ENCODE results near the gene TSSK2. TPM values are rescaled to one million over a fixed set of nuclear protein-coding genes. Genes with fewer than 3 reads are reported as not detected.

The TSSK2 gene
- total and polyA plus RNA-seq, 2 donors from 2014 or later, result not detected

- peak overlapping the region; percentile 74 to 80 (median 80) for H3K9ac ChIP-seq (ENCODE audit: low read length in 3 of 3)
- peak overlapping the region; percentile 86 to 88 for H3K27ac ChIP-seq (ENCODE audit: low read depth in 2 of 2, low read length in 2 of 2)
- peak overlapping the region; percentile 78 to 94 (median 91) for H3K4me3 ChIP-seq (ENCODE audit: low read length in 3 of 3)
- DNase-seq (peak; percentile 49 to 90 (median 60)), FAIRE-seq (no peak)
- H3K4me1 ChIP-seq (ENCODE audit: control insufficient read depth in 2 of 3, insufficient read depth in 2 of 3, low read depth in 1 of 3, low read length in 3 of 3), result peaks cover 0 to 31% (median 20%) of the 10 kb centered on the region in 3 donors
- no peaks in the 10 kb centered on the region for H3K36me3 ChIP-seq (ENCODE audit: control insufficient read depth in 2 of 3, insufficient read depth in 3 of 3, low read length in 3 of 3)
- no peaks in the 10 kb centered on the region for H3K27me3 ChIP-seq (ENCODE audit: control insufficient read depth, insufficient read depth, low read length)
- H3K9me3 ChIP-seq (ENCODE audit: control insufficient read depth in 2 of 3, insufficient read depth in 1 of 3, low read length in 3 of 3), result no peaks in the 10 kb centered on the region
- intact Hi-C loops (cut with DNase I), result no loop called here
- no peak for TF ChIP-seq CTCF (IDR thresholded peaks at IDR 0.05; ENCODE audit: borderline replicate concordance, extremely low read depth, insufficient read depth)
Observed at GRCh38 chr22:19121631-19122142, 9.4 kb upstream of the TSSK2 start.

GRCh38 chr22:19122143-19122751, 8.9 kb upstream of the TSSK2 start, which contains the start of gene DGCR2:
TSS of gene DGCR2 (minus strand) at chr22:19122412. CDS start at chr22:19122206, 206 bp downstream.
- DNase-seq, result peak; percentile 98 to 99 (median 99)
- no peaks in the 10 kb centered on the region for H3K9me3 ChIP-seq (ENCODE audit: control insufficient read depth in 2 of 3, insufficient read depth in 1 of 3, low read length in 3 of 3)
- H3K9ac ChIP-seq (ENCODE audit: low read length in 3 of 3), result peak within 1 kb of the TSS; percentile 74 to 80 (median 80)
- TF ChIP-seq CTCF (IDR thresholded peaks at IDR 0.05; ENCODE audit: borderline replicate concordance, extremely low read depth, insufficient read depth), result peak; percentile 6
- peak within 1 kb of the TSS; percentile 86 to 88 for H3K27ac ChIP-seq (ENCODE audit: low read depth in 2 of 2, low read length in 2 of 2)
- intact Hi-C loops (cut with DNase I), result no loop called here
- peak within 1 kb of the TSS; percentile 78 to 94 (median 91) for H3K4me3 ChIP-seq (ENCODE audit: low read length in 3 of 3)
- H3K4me1 ChIP-seq (ENCODE audit: control insufficient read depth in 2 of 3, insufficient read depth in 2 of 3, low read depth in 1 of 3, low read length in 3 of 3), result peaks cover 0 to 29% (median 20%) of the 10 kb centered on the region in 3 donors
- no peaks in the 10 kb centered on the region for H3K27me3 ChIP-seq (ENCODE audit: control insufficient read depth, insufficient read depth, low read length)
- FAIRE-seq, result no peak
- H3K36me3 ChIP-seq (ENCODE audit: control insufficient read depth in 2 of 3, insufficient read depth in 3 of 3, low read length in 3 of 3), result no peaks in the 10 kb centered on the region

GRCh38 chr22:19122752-19123492, 8.2 kb upstream of the TSSK2 start:
- TF ChIP-seq CTCF (IDR thresholded peaks at IDR 0.05; ENCODE audit: borderline replicate concordance, extremely low read depth, insufficient read depth), result no peak
- peak overlapping the region in 2 of 3 donors; percentile 37 to 46 for H3K9ac ChIP-seq (ENCODE audit: low read length in 3 of 3)
- peak overlapping the region; percentile 34 to 54 (median 53) for H3K4me3 ChIP-seq (ENCODE audit: low read length in 3 of 3)
- H3K27me3 ChIP-seq (ENCODE audit: control insufficient read depth, insufficient read depth, low read length), result no peaks in the 10 kb centered on the region
- no peaks in the 10 kb centered on the region for H3K36me3 ChIP-seq (ENCODE audit: control insufficient read depth in 2 of 3, insufficient read depth in 3 of 3, low read length in 3 of 3)
- FAIRE-seq (no peak), DNase-seq (peak in 2 of 5 donors; percentile 47 to 53)
- H3K27ac ChIP-seq (ENCODE audit: low read depth in 2 of 2, low read length in 2 of 2), result no peak overlapping the region
- peaks cover 0 to 27% (median 16%) of the 10 kb centered on the region in 3 donors for H3K4me1 ChIP-seq (ENCODE audit: control insufficient read depth in 2 of 3, insufficient read depth in 2 of 3, low read depth in 1 of 3, low read length in 3 of 3)
- intact Hi-C loops (cut with DNase I), result no loop called here
- no peaks in the 10 kb centered on the region for H3K9me3 ChIP-seq (ENCODE audit: control insufficient read depth in 2 of 3, insufficient read depth in 1 of 3, low read length in 3 of 3)

Measured in kidney (tissue), 14 donors.